Keratinocyte (primary cell): ENCODE measurements around the gene EFCAB13. TPM values are rescaled to one million over a fixed set of nuclear protein-coding genes. Genes with fewer than 3 reads are reported as not detected.

ENCODE experiments used
- DNase-seq: peaks from one replicate; pipeline ENCODE4 v3.0.0-alpha.2; 2011; ENCODE audit warnings: low read depth, missing footprints, low spot score
- FAIRE-seq: peaks from 2 replicates; lab custom pipeline; 2011; peaks lifted over from hg19 to GRCh38; lab: Jason Lieb, UNC
- H2AFZ ChIP-seq: 2 replicates; pipeline ENCODE4 v1.6.0; 2012; ENCODE audit warnings: low read length, control low read depth, inconsistent platforms; ENCODE audit not compliant: control insufficient read depth
- H3K27ac ChIP-seq: 2 replicates; pipeline ENCODE4 v1.5.1; 2011; ENCODE audit warnings: low read length; ENCODE audit not compliant: control insufficient read depth, insufficient read depth
- H3K27me3 ChIP-seq: 3 replicates; pipeline ENCODE4 v1.6.0; 2011; ENCODE audit warnings: low read length; ENCODE audit not compliant: control insufficient read depth, insufficient read depth; ENCODE audit errors: extremely low read depth
- H3K36me3 ChIP-seq, 2 experiments: 2 replicates in 1 of 2; 3 replicates in 1 of 2; pipeline ENCODE4 v1.5.1; 2011; ENCODE audit warnings: low read length in 2 of 2, mild to moderate bottlenecking in 1 of 2; ENCODE audit not compliant: control insufficient read depth in 2 of 2, insufficient read depth in 2 of 2; ENCODE audit errors: extremely low read depth in 1 of 2
- H3K4me1 ChIP-seq: 3 replicates; pipeline ENCODE4 v1.5.1; 2011; ENCODE audit warnings: low read length; ENCODE audit not compliant: control insufficient read depth, insufficient read depth; ENCODE audit errors: extremely low read depth
- H3K4me2 ChIP-seq: 3 replicates; pipeline ENCODE4 v1.6.0; 2011; ENCODE audit warnings: low read depth, low read length; ENCODE audit not compliant: control insufficient read depth, insufficient read depth; ENCODE audit errors: extremely low read depth
- H3K4me3 ChIP-seq, 3 experiments: fragments of 200-600 bp in 1 of 3; sonication (generic) in 1 of 3; 2 replicates in 2 of 3; 3 replicates in 1 of 3; pipeline ENCODE4 v1.5.1; 2011 to 2016; ENCODE audit warnings: low read length in 3 of 3, mild to moderate bottlenecking in 3 of 3, control low read depth in 2 of 3, inconsistent platforms in 1 of 3, low read depth in 1 of 3, mixed read lengths in 1 of 3, mixed run types in 1 of 3, moderate library complexity in 1 of 3; ENCODE audit not compliant: control insufficient read depth in 2 of 3, insufficient read depth in 2 of 3; ENCODE audit errors: extremely low read depth in 1 of 3
- H3K79me2 ChIP-seq: 2 replicates; pipeline ENCODE4 v1.6.0; 2012; ENCODE audit warnings: low read length; ENCODE audit not compliant: control insufficient read depth, insufficient read depth
- H3K9ac ChIP-seq: 3 replicates; pipeline ENCODE4 v1.6.0; 2011; ENCODE audit warnings: low read length; ENCODE audit not compliant: control insufficient read depth, insufficient read depth; ENCODE audit errors: extremely low read depth
- H3K9me1 ChIP-seq: 3 replicates; pipeline ENCODE4 v1.6.0; 2011; ENCODE audit warnings: low read length; ENCODE audit not compliant: control insufficient read depth, insufficient read depth; ENCODE audit errors: extremely low read depth
- H3K9me3 ChIP-seq: 2 replicates; pipeline ENCODE4 v1.5.1; 2012; ENCODE audit warnings: low read depth, low read length; ENCODE audit not compliant: control insufficient read depth
- H4K20me1 ChIP-seq: 3 replicates; pipeline ENCODE4 v1.6.0; 2011; ENCODE audit warnings: low read length; ENCODE audit not compliant: control insufficient read depth, insufficient read depth; ENCODE audit errors: extremely low read depth
- EZH2 ChIP-seq: IDR thresholded peaks from one replicate; pipeline ENCODE4 v1.6.1; 2012; ENCODE audit warnings: inconsistent platforms, mild to moderate bottlenecking, low read length, moderate library complexity
- dilution Hi-C: fragments of 300-500 bp; cut with MboI; formaldehyde crosslinking; loops from one replicate; pipeline ENCODE4 v1.7.0; 2020; ENCODE audit warnings: low sequenced_read_pairs; ENCODE audit not compliant: extremely low pct_ligation_motif_present
- polyA plus RNA-seq, 5 experiments: library from polyadenylated mRNA; depleted of rRNA in 3 of 5; stranded (reverse) in 3 of 5; stranded (forward) in 1 of 5; unstranded in 1 of 5; fragments of >200 nt; gene quantifications; 1 replicate in 1 of 5; 2 replicates in 3 of 5; 3 replicates in 1 of 5; pipeline versions ENCODE4 v1.2.1 to v1.2.3, GENCODE V29; 2011 to 2012; ENCODE audit warnings: missing spikeins in 2 of 5, low read depth in 1 of 5, low replicate concordance in 1 of 5
- TF ChIP-seq, protein P1 (sequence below), 3 experiments: IDR thresholded peaks in 1 of 3; conservative IDR thresholded peaks in 1 of 3; optimal IDR thresholded peaks in 1 of 3; 2 replicates in 2 of 3; 3 replicates in 1 of 3; pipeline versions ENCODE3 to v1.5.1; 2011; ENCODE audit warnings: low read length in 3 of 3, mild to moderate bottlenecking in 3 of 3, moderate library complexity in 2 of 3, control low read depth in 1 of 3, inconsistent platforms in 1 of 3; ENCODE audit not compliant: insufficient read depth in 2 of 3; ENCODE audit errors: extremely low read depth in 1 of 3

The EFCAB13 gene
- polyA plus RNA-seq, 1 donor (not counting 4 experiments of a cell fraction or from before 2014, with no cell fraction given), result 0.63 TPM

- FAIRE-seq (no peak), DNase-seq (no peak)
- Histone ChIP-seq H3K79me2 (no peaks in the 10 kb centered on the region), H3K27ac (no peak overlapping the region), H3K27me3 (no peaks in the 10 kb centered on the region), H3K9ac (no peak overlapping the region), H3K9me1 (no peaks in the 10 kb centered on the region), H4K20me1 (no peaks in the 10 kb centered on the region), H3K9me3 (no peaks in the 10 kb centered on the region), H3K4me2 (no peak overlapping the region), H2AFZ (no peak overlapping the region), H3K4me3 (no peak overlapping the region), H3K4me1 (no peaks in the 10 kb centered on the region), H3K36me3 (no peaks in the 10 kb centered on the region)
- dilution Hi-C loops, result no loop called here
- TF ChIP-seq, protein P1, sequence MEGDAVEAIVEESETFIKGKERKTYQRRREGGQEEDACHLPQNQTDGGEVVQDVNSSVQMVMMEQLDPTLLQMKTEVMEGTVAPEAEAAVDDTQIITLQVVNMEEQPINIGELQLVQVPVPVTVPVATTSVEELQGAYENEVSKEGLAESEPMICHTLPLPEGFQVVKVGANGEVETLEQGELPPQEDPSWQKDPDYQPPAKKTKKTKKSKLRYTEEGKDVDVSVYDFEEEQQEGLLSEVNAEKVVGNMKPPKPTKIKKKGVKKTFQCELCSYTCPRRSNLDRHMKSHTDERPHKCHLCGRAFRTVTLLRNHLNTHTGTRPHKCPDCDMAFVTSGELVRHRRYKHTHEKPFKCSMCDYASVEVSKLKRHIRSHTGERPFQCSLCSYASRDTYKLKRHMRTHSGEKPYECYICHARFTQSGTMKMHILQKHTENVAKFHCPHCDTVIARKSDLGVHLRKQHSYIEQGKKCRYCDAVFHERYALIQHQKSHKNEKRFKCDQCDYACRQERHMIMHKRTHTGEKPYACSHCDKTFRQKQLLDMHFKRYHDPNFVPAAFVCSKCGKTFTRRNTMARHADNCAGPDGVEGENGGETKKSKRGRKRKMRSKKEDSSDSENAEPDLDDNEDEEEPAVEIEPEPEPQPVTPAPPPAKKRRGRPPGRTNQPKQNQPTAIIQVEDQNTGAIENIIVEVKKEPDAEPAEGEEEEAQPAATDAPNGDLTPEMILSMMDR (optimal IDR thresholded peaks at IDR 0.05 in 1 of 3, IDR thresholded peaks at IDR 0.05 in 1 of 3, conservative IDR thresholded peaks at IDR 0.05 in 1 of 3; ENCODE audit: extremely low read depth in 1 of 3, insufficient read depth in 2 of 3, low read length in 3 of 3), result no peak
- TF ChIP-seq EZH2, result no peak
These were observed 49.2 kb downstream of the EFCAB13 start for GRCh38 chr17:47373002-47373401.

DNA sequence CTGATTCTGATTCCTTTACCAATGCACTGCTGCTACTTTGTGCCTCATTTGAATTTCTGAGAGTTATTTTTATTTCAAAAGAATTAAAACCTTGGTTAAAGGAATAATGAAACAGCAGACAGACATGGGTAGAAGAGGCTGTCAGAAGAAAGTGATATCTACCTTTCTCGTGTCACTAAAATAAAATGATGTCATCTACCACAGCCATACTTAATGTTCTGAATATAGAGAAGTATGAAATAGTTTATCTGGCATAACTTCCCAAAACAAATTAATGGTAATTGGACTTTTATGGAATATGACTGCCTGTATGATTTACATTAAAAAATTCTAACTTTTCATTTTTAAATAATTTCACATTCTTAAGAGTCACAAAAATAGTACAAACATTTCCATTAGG lies 52.5 kb downstream of the EFCAB13 start:
- no peaks in the 10 kb centered on the region for H3K9me3 ChIP-seq
- FAIRE-seq (no peak), DNase-seq (no peak)
- dilution Hi-C loops, result no loop called here
- no peaks in the 10 kb centered on the region for H3K27me3 ChIP-seq
- H3K27ac ChIP-seq, result no peak overlapping the region
- H3K4me2 ChIP-seq, result no peak overlapping the region
- no peaks in the 10 kb centered on the region for H3K9me1 ChIP-seq
- no peak overlapping the region for H3K9ac ChIP-seq
- no peak for TF ChIP-seq EZH2
- TF ChIP-seq, protein P1 (optimal IDR thresholded peaks at IDR 0.05 in 1 of 3, IDR thresholded peaks at IDR 0.05 in 1 of 3, conservative IDR thresholded peaks at IDR 0.05 in 1 of 3; ENCODE audit: extremely low read depth in 1 of 3, insufficient read depth in 2 of 3, low read length in 3 of 3), result no peak
- no peak overlapping the region for H3K4me3 ChIP-seq
- H3K79me2 ChIP-seq, result no peaks in the 10 kb centered on the region
- H3K4me1 ChIP-seq, result no peaks in the 10 kb centered on the region
- H2AFZ ChIP-seq, result no peak overlapping the region
- H4K20me1 ChIP-seq, result no peaks in the 10 kb centered on the region
- no peaks in the 10 kb centered on the region for H3K36me3 ChIP-seq
